GM19468 (cell line): ENCODE results near the gene GATAD2A.

Experiments used
- ATAC-seq: cut with Tn5 transposase; IDR thresholded peaks from one replicate; pipeline ENCODE4 v1.9.1; 2021; ENCODE audit warnings: mild to moderate bottlenecking, moderate library complexity, moderate number of reproducible peaks; ENCODE audit not compliant: unreplicated experiment; ENCODE audit errors: extremely low read depth

The GATAD2A gene

GRCh38 chr19:19485161-19485997 lies 79.9 kb downstream of the GATAD2A start:
- no peak for ATAC-seq

DNA sequence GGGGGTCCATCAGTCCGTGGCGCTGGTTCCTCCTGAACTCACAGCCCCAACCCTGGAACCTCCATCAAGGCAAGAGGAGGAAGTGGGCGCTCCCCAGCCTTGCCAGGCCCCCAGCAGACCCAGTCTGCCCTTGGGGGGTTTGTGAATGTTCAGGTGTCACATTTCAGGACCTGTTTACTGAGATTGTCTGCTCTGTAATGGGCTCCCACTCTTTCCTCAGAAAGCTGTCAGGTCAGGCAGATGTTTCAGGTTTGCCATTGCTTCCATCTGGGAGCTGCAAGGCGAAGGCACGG lies 80.5 kb downstream of the GATAD2A start:
- ATAC-seq = no peak

DNA sequence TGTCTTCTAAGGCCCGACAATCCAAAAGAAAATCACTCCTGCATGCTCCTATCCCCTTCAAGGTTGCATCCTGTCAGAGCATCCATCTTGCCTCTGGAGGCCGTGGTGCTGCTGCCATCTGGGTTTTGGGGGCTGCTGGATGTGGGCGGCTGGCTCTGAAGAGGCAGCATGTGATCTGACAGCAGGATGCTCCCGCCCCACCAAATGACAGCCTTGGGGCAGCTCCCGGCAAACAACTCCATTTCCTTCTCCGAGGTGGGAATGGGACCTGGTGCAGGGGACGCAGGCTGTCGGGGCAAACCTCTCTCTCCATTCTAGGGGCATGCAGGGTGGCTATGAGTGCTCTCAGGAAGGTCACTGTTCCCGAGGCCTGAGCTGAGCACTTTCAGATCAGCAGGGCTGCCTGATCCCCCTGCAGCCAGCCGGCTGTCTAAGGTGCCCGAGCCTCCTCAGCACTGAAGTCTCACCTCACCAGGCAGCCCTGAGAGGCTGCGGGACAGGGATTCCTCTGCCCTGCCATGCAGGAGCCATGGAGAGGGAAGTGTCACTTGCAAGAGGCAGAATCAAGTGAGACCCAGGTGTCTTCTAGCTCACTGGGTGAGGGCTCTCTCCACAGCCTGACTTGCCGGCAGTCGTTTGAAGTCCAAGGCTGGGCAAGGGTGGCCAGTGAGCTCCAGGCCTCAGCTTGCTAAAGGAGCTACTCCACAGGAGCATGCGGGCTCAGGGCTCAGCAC lies 81.0 kb downstream of the GATAD2A start:
- ATAC-seq = no peak

GRCh38 chr19:19487077-19487949 lies 81.8 kb downstream of the GATAD2A start:
- no peak for ATAC-seq

GRCh38 chr19:19487950-19488874 lies 82.7 kb downstream of the GATAD2A start:
- ATAC-seq = no peak

DNA sequence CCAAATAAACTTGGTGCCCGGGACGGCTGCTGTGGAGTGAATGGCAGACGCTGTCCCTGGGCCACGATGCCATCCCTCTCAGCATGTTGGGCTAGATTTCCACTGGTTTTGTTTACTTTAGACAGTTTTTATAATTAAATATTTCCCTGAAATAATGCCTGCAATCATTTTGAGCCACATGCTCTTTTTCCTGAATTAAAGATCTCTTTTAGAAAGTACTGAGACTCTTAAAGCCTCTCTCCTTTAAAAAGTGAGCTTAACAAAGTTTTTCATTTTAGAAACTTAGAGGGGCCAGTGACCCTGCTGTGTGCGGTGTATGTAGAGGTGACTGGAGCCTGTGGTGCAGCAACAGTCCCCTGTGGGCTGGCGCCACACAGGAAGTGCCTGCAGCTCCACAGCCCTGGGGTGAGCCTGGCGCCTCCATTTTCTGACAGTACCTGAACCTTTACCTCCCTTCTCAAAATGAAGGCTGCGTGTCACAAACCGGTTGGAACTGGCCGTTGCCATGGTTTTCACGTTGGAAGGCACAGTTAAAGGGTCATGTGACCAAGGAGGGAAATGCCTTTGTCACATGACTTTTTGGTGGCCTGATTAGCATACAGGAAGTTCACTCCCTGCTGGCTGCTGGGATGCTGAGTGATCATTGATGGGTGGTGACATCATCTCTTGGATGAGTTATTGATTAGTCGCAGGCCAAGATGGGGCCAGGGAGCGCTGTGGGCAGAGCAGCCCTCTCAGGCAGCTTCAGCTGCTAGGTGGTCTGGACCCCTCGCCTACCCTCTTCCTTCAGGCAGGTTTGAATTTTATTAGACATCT lies 83.6 kb downstream of the GATAD2A start:
- peak; percentile 25 for ATAC-seq

DNA sequence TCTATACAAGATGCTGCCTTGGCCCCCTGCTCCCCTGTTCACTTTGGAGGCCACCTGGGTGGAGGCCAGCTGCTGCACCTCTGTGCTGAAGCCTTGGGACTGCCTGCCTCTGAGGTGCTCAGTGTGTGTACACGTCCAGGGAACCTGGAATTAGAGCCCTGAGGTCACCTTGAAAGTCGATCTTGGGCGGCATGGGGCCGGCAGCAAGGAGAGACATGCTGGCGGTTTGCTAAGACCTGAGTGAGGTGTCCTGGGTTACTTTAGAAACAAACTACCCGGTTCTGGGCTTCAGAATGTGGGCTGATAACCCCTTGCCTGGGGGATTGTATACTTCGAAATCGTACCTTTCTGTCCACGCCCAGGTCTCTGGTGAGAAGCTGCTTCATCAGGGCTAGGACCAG lies 84.3 kb downstream of the GATAD2A start:
- ATAC-seq = no peak

DNA sequence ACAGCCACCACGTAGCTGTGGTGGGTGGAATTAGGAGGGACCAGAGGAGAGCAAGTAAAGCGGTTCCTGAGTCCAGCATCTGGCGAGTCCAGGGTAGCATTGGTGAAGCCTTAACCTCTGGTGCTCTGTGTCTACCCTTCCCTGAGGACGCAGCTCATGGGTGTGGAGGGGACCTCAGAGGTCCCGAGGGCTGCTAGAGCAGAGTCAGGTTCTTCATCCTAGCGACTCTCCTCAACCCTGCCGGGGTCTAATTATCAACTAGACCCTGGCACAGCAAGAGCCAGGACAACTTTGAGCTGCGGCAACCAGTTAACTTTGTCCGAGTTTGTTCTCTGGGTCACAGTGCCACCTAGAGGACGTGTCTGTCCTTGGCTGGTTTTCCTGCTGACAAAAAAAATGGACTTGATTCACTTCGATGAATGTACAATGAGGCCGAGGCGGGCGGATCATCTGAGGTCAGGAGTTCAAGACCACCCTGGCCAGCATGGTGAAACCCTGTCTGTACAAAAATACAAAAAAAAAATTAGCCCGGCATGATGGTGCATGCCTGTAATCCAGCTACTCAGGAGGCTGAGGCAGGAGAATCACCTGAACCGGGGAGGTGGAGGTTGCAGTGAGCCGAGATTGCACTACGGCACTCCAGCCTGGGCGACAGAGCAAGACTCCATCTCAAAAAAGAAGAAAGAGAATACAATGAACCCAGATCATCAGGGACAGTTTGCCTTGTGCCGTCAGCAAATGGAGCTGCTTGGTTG lies 84.9 kb downstream of the GATAD2A start:
- no peak for ATAC-seq

DNA sequence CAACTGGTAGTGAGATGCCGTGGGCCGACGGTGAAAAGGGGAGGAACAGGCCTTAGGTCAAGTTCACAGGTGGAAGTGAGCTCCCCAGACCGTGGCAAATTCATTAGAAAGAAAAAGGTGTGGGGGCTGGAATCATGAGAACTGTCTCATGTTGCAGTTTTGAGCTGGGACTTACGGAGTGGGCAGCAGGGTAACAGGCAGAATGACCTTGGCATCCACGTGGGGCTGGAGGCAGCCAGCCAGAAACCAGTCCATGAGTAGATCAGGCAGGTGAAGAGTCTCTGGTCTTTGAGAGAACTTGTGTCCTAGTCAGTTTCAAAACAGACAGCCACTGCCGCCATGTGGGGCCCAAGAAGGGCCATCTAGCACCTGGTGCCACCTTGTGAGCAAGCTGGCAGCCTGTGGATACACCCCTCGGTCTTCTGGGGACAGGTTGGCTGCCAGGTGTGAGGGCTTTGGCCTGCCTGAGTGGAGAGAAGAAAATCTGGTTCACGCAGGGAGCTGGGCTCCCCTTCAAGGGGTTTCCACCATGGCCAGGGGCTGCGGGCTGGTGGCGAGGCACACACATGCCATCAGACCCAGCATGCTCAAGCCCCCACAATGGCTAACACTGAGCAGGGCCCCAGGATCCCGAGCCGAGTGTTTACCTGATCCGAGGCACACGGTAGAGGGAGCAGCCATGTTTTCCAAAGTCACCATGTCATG lies 86.0 kb downstream of the GATAD2A start:
- no peak for ATAC-seq

- ATAC-seq = no peak
Measured at GRCh38 chr19:19492026-19492610, 86.6 kb downstream of the GATAD2A start.

DNA sequence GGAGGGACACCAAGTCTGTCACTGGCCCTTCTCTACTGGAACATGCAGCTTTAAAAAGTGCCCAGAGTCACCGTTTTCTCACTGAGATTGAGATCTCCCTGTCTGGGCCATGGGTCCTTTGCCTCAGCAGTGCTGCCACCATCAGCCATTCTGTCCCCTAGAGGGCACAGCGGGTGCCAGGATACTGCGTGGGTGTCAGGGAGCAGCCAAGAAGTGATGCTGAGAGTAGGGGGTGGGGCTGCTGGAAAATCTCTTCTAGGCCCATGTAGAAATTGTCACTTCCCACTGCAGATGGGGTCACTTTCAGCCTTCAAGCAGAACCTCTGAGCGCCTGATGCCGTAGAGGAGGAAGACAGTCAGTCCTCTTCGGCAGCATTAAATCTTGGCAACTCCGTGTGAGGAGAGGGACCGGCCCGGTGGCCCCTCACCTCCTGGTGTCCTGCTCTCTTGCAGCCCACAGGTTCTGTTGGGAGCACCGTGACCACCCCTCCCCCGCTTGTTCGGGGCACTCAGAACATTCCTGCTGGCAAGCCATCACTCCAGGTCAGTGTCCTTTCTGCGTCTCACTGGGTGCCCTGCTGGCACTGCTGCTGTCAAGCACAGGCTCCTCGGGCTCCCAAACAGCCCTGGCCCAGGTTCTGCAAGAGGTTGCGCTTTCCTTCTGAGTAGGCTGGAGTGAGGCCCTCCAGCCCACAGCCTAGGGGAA lies 88.5 kb downstream of the GATAD2A start:
- no peak for ATAC-seq

GRCh38 chr19:19495614-19496603 lies 90.4 kb downstream of the GATAD2A start:
- ATAC-seq = no peak

- ATAC-seq = no peak
Measured at GRCh38 chr19:19498255-19498991, 92.9 kb downstream of the GATAD2A start.

DNA sequence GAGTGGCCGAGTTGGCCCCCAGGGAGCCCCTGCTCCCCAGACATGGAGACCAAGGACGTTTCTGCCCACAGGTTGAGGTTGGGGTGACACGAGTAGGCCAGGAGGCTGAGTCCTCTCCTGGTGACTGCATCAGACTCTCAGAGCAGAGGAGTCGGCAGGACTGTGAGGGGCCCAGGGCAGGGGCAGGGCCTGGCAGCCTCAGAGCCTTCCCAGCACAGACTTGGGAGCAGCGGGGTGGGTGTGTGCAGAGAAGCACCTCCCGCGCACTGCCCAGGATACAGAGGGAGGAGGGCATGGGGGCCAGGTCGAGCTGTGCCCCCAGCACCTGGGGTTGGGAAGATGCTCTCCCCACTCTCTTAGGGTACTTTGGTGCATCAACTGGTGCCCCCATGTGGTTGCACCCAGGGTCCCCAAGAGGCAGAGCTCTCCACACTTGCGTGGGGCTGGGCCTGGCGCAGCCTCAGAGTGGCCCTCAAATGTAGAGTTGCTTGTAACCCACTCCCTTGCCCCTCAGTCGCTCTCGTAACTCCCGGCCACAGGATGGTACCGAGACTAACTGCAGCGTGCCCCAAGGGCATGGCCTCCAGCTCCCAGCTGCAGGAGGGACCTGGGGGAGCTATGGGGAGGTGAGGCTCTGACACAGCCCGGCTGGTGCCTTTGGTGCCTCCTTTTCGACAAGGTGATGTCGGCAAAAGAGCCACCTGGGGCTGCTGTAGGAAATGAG lies 94.0 kb downstream of the GATAD2A start:
- ATAC-seq = no peak
